Stimulated activated CD4-positive, alpha-beta T cell treated with anti-CD3 and anti-CD28 coated beads, Interleukin-2, amount 100 ng/mL, for 24 hours (primary cell): ENCODE data around the gene TRIM71.
"Not testable (repeated sequence)": the region's sequence is repeated elsewhere in the genome, so short reads cannot be mapped to it uniquely, and the experiment has no call there.

ENCODE experiments used
- DNase-seq, 2 donors: peaks; one replicate each; pipeline ENCODE4 v3.0.0-alpha.2; 2020

TRIM71 gene

DNA sequence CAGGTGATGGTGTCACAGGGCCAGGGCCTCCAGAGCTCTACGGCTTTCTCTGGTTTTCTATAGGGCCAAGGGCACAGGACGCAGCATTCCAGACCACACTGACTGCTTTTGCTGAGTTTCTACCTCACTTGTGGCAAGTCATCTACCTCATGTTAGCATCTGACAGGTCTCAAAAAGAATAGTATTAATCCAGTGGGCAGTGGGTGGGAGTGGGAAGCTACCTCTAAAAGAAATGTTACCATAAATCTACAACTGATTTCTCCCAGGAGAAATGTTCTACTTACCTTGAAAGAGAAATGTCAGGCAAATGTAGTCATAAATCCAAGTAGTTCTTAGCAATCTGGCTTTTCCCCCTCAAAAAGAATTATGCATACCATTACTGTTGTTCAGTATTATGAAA is 77.9 kb downstream of the TRIM71 start:
- no peak for DNase-seq

DNA sequence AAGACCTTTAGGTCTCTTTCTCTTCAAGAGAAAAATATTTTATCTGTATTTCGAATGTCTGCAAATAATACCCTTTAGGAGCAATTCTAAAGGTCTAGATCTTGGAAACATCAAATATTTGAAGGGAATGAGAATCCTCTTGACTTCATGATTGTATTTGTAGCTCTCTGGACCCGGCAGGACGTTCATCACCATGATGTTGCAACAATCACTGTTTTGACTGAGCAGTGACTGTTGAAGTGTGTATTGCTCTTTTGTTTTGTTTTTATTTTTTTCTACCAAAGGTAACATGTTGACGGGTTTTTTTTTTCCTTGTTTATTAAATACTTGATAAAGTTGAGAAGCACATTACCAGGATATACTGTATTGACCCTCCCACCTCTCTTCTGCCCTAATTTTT is 78.3 kb downstream of the TRIM71 start:
- DNase-seq: no peak

DNA sequence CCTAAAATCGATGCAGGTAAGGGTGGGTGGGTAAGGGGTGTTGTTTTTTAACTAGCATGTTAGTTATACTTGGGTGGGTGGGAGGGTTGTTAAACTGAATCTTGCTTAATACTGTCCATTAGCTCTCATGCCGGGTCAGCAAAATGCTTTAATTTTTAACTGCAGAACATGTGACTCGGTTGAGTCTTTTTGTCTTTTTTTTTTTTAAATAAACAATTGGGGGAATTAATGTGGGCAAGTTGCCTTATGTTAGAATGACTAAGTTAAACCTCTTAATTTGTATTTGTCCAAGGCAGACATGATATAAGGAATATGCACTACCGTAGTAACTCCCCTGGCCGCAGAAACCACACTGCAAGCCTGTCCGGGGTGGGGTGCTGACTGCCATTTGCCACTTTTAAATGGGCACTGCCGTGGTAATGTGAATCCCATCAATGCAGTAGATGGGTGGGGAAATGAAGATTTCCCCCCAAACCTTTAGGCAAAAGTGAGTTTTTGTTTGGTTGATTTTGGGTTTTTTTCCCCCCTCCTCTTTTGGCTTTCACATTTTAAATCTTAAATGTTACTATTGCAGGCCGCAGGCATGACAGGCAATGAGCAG is 79.3 kb downstream of the TRIM71 start:
- DNase-seq: no peak

DNA sequence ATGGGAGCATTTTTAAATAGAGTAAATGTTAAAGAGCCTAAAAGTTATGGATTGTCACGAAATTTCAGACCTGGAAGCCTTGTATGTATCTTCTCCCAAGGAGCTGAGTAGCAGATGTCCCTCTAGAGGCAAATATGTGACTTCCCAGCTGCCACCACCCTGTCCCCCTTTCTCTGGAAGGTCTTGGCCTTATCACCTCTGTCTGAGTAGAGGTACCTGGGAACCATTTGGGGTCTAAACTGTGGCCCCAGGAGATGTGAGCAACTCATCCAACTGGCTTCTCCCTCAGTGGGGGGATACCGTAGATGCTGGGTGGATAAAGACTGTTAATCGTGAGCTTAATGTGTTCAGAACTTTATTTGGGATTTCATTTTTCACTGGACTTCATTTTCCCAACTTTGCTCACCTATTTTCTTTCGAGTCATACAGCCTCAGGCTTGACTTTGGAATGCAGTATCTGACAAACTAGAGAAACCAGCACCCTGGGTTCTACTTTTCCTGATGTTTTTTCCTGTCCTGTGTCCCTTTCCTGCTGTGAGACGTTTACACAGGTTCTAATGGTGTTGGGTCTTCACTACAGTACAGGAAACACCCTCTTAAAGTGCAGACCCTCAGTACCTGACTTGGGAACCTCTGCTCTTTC is 80.3 kb downstream of the TRIM71 start:
- DNase-seq: no peak

DNA sequence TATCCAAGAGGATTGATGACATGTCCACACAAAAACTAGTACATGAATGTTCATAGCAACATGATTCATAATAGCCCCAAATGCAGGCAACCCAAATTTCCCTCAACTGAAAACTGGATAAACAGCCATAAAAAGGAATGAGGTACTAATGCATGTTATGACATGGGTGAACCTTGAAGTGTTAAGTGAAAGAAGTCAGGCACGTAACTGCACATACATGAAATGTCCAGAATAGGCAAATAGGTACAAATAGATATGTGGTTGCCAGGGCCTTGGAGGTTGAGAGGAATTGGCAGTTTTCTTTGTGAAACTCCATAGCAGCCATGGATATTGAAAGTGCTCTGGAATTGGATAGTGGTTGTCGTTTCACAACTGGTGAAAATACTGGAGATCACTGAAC is 81.5 kb downstream of the TRIM71 start:
- DNase-seq: no peak

DNA sequence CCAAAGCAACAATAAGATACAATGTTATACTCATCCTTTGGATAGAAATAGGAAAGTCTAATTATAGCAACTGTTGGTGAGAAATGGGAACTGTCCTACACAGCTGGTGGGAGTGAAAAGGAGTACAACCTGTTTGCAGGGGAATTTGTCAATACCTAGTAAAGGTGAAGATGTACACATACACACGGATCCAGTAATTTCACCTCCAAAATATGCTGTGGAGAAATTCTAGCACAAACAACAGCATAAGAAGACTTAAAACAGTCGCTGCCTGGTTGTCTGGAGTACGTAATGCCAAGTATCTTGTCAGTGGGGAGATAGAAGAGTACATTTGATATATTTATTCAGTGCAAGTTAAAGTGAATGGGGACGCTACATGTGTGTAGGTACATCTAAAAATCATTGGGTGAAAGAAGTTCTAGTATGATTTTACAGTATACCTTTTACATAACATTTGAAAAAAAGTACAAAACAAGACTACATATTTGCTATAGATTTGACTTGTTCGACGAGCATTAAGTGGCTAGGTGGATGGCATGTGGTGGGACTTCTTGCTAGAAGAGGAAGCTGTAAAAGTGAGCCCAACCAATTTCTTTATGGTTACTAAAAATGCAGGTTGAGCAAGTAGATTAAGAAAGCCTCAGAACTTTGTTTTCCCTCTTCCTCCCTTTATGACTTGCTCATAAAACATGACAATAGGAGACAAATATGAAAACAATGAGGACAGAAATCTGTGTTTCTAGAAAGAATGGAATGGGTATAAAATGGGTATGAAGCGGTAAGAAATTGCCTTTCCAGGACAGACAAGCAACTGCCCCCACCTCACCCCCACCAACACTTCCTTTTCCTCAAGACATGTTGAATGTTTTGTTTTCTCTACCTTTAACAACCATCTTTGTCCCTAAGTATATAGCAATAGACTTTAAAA is 83.5 kb downstream of the TRIM71 start:
- DNase-seq: no peak

DNA sequence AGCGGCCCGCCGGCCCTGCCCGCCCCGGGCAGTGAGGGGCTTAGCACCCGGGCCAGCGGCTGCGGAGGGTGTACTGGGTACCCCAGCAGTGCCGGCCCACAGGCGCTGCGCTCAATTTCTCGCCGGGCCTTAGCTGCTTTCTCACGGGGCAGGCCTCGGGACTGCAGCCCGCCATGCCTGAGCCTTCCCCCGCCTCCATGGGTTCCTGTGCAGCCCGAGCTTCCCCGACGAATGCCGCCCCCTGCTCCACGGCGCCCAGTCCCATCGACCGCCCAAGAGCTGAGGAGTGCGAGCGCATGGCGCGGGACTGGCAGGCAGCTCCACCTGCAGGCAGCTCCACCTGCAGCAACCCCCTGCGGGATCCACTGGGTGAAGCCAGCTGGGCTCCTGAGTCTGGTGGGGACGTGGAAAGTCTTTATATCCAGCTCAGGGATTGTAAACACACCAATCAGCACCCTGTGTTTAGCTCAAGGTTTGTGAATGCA is 85.1 kb downstream of the TRIM71 start:
- peak; percentile 41 to 58 for DNase-seq

DNA sequence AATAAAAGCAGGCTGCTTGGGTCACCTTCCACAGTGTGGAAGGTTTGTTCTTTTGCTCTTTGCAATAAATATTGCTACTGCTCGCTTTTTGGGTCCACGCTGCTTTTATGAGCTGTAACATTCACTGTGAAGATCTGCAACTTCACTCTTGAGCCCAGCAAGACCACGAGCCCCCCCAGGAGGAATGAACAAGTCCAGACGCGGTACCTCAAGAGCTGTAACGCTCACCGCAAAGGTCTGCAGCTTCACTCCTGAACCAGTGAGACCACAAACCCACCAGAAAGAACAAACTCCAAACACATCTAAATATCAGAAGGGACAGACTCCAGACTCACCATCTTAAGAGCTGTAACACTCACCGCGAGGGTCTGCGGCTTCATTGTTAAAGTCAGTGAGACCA is 86.2 kb downstream of the TRIM71 start:
- no peak for DNase-seq

DNA sequence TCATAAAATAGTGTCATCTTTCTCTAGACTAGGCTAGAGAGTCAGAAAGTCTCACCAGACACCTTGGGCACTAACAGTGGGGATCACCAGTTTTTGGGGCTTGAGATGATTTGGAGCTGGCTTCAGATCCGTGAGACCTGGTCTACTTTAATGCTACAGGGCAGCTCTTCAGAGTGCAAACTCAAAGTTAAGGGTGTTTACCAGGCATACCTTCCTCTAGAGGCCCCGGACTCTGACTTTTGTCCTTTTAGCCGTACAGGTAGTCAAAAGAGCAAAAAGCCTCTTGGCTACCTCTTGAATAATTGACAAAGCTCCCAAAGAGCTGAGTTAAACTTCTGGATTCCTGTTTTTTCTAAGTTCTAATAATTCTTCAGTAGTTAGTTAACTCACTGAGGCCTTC is 92.2 kb downstream of the TRIM71 start:
- no peak for DNase-seq

DNA sequence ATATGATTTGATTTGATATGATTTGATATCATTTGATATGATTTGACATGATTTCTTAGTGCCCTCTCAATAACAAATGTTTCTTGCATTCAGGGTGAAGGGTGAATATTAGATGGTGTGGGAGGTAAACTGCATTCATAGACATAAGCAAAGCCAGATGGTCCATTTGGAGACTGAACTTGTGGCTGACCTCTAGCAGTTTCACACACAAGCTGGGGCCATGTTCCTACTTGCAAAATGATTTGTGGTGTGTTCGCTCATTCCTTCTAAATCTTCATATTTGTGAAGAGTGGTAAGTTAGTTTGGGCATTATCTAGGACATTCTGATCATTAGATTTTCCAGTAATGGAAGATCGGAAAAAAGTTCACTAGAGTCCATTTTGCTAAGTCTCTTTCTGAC is 93.2 kb downstream of the TRIM71 start:
- DNase-seq: no peak

DNA sequence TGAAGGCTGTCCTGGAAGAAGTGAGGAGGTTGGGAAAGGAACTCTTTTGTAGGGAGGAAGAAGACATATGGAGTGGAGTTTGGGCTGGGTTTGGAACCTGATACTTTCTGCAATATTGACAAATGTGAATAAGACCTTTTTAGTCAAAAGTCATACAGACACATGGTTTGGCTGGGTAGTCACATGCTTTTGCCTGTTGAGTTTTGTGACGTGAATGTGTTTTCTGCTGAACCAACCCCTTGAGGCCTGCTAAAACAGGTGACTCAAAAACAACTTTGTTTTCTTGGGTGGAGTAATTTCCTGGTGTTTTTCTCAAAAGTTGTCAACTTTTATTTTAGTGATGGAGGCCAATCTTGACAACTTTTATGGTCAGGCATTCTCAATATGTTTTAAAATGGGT is 94.2 kb downstream of the TRIM71 start:
- no peak for DNase-seq

DNA sequence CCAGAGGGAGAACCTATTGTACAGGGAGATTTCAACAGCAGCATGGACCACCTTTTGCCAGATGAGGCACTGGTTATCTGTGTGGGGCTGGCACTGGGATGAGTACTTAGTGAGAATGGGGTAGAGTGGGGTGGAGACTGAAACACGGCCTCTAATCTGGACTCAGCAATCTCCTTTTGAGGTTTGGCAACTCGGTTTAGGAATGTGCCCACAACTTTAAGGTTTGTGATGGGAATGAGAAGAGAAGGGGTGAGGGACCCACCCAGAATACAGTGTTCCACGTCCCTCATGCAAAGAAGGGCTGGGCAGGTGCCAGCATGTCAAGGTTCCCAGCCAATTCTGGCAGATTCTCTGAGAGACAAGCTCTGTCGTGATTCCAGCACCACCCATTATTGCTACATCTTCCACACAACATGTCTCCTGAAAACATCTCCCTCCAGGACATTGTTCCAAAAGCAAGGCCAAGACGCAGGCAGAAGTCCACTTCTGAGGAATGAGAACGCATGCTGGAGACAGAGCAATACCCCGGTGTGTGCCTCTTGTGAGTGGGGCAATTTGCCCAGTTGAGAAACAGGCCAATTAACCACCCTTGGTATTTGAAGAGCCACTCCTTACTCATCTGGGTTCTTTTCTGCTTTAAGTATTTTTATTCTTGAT is 96.1 kb downstream of the TRIM71 start:
- no peak for DNase-seq

DNA sequence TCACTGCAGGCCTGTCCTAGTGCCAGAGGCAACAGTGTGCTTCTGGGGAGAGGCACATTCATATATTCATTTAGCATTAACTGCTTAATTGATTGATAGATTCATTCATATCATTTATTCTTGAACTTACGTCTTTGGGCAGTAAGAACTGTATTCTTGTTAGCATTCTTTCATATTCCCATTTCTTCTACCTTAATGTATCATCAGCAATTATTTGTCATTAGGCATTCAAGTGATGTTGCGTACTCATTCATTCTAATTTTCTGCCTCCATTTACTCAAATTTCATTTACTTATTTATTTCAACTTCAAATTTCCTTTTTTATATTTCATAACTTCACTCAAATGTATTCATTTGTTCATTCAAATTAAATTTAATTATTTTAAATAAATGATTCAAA is 102.1 kb downstream of the TRIM71 start:
- DNase-seq: no peak

DNA sequence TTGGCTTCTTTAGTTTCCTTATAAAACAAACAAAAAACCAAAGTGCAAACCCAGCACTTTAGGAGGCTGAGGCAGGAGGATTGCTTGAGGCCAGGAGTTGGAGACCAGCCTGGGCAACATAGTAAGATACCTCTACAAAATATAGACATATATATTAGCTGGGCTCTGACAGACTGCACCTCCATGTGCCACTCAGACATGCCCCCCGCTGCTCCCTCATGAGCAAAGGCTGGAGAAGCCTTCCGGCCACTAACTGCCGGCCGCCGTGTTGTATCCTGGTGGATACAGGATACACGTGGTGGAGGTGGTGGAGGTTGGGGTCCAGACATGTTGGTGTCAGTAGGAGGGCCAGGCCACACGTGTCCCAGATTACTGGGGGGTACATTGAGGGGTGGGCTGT is 104.3 kb downstream of the TRIM71 start:
- DNase-seq: no peak

DNA sequence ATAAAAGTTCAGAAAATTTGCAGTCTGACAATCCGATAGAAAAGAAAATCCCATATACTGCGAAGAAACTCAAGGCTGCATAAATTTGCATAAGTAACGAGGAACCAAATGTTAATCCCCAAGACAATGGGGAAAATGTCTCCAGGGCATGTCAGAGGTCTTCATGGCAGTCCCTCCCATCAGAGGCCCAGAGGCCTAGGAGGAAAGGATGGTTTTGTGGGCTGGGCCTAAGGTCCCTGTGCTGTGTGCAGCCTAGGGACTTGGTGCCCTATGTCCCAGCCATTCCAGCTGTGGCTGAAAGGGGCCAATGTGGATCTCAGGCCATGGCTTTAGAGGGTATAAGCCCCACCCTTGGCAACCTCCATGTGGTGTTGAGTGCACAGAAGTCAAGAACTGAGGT is 112.4 kb downstream of the TRIM71 start:
- no peak for DNase-seq

DNA sequence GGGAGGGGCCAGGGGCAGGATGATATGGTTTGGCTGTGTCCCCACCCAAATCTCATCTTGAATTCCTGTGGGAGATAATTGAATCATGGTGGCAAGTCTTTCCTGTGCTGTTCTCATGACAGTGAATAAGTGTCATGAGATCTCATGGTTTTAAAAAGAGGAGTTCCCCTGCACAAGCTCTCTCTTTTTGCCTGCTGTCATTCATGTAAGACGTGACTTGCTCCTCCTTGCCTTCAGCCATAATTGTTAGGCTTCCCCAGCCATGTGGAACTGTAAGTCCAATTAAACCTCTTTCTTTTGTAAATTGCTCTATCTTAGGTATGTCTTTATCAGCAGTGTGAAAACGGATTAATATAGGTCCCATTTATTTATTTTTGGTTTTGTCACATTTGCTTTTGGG is 113.5 kb downstream of the TRIM71 start:
- not testable (repeated sequence) for DNase-seq

DNA sequence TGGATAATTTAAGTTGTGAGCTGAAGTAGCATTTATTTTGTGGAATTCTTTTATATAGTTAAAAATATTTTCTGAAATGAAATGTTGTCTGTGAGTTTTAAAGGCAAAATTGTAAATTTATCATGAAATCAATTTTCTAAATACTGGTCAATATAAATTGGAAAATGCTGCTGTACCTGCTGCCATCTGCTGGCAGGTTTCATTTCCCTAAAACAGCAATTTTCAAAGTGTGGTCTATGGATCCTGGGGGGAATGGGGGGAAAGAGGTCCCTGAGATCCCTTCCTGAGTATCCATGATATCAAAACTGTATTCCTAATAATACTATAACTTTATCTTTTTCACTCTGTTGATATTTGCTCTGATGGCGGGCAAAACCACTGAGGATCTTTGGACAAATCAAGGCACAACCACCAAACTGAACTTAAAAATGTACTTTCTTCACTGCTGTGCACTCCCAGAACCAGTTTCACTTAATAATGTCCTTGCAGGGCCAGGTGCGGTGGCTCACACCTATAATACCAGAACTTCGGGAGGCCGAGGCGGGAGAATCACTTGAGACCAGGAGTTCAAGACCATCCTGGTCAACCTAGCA is 116.4 kb downstream of the TRIM71 start:
- peak; percentile 33 to 47 for DNase-seq

DNA sequence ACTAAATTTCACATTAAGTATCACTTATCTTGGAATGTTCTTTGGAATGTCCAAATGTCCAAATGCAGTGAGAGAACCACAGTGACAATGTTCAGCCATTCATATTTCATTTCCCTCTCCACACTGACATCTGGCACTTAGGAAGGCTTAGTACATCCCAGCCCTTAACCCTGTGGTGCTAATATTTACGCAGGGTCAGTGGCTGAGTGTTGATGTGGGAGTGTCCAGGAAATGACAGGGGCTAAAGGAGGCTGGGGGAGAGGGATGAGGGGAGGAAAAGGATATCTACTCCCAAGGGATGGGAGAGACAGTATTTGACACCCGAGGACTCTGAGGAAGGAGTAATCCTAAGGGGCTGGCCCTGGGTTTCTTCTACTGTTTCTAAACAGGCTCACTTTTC is 119.5 kb downstream of the TRIM71 start:
- no peak for DNase-seq

DNA sequence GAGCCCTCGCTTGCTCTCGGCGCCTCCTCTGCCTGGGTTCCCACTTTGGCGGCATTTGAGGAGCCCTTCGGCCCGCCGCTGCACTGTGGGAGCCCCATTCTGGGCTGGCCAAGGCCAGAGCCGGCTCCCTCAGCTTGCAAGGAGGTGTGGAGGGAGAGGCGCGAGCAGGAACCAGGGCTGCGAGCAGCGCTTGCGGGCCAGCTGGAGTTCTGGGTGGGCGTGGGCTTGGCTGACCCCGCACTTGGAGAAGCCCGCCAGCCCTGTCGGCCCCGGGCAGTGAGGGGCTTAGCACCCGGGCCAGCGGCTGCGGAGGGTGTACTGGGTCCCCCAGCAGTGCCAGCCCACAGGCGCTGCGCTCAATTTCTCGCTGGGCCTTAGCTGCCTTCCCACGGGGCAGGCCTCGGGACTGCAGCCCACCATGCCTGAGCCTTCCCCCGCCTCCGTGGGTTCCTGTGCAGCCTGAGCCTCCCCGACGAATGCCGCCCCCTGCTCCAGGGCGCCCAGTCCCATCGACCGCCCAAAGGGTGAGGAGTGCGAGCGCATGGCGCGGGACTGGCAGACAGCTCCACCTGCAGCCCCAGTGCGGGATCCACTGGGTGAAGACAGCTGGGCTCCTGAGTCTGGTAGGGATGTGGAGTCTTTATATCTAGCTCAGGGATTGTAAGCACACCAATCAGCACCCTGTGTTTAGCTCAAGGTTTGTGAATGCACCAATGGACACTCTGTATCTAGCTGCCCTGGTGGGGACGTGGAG is 121.9 kb downstream of the TRIM71 start:
- DNase-seq: not testable (repeated sequence)

DNA sequence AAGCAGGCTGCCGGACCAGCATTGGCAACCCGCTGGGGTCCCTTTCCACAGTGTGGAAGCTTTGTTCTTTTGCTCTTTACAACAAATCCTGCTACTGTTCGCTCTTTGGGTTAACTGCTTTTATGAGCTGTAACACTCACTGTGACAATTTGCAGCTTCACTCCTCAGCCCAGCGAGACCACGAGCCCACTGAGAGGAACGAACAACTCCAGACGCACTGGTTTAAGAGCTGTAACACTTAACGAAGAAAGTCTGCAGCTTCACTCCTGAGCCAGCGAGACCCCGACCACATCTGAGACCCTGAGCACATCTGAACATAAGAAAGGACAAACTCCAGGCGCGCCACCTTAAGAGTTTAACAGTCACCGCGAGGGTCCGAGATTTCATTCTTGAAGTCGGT is 122.9 kb downstream of the TRIM71 start:
- DNase-seq: no peak

DNA sequence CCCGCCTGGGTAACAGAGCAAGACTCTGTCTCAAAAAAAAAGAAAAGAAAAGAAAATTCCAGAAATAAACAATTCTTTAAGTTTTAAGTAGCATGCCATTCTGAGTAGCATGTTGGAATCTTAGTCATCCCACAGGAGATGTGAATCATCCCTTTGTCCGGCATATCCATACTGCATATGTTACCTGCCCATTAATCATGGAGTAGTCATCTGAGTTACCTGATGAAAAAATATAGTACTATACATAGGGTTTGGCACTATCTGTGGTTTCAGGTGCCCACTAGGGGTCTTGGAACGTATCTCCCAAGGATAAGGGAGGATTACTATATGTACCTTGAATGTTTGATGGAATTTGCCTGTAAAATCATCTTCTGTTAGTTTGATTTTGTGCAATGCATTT is 127.3 kb downstream of the TRIM71 start:
- DNase-seq: no peak

DNA sequence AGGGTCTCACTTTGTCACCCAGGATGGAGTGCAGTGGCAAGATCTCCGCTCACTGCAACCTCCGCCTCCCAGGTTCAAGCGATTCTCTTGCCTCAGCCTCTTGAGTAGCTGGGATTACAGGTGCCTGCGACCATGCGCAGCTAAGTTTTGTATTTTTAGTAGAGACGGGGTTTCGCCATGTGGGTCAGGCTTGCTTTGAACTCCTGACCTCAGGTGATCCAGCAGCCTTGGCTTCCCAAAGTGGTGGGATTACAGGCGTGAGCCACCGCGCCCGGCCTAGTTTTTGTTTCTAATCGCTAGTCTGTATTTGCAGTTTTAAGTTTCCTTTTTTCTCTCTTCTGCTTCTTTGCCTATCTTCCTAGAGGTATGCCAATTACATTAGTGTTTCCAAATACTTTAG is 127.8 kb downstream of the TRIM71 start:
- DNase-seq: not testable (repeated sequence)
